ENCODE measurements around the gene UFD1.
"Not testable (repeated sequence)": the region's sequence is repeated elsewhere in the genome, so short reads cannot be mapped to it uniquely, and the experiment has no call there.

The UFD1 gene

GRCh38 chr22:19450363-19451175 lies 28.4 kb downstream of the UFD1 start:
- DNase-seq (ENCODE audit: low spot score) (no peak), FAIRE-seq (no peak)

- DNase-seq (ENCODE audit: low spot score): no peak
- no peak for FAIRE-seq
Observed at GRCh38 chr22:19449422-19449767, 29.6 kb downstream of the UFD1 start.

GRCh38 chr22:19448739-19449421 lies 30.1 kb downstream of the UFD1 start:
- no peak for DNase-seq (ENCODE audit: low spot score)
- FAIRE-seq: no peak

GRCh38 chr22:19448076-19448607 lies 30.9 kb downstream of the UFD1 start:
- DNase-seq (ENCODE audit: low spot score): no peak

GRCh38 chr22:19447330-19448075 lies 31.5 kb downstream of the UFD1 start, which contains the start of gene C22orf39:
Gene C22orf39, minus strand, starts transcription at chr22:19447711. Its CDS starts 23 bp downstream, at chr22:19447688.
- FAIRE-seq (no peak), DNase-seq (ENCODE audit: low spot score) (peak; percentile 85)

More at GRCh38 chr22:19448076-19448607, 30.9 kb downstream of the UFD1 start:
- FAIRE-seq: no peak

GRCh38 chr22:19446603-19447329 lies 32.2 kb downstream of the UFD1 start:
- FAIRE-seq (no peak), DNase-seq (ENCODE audit: low spot score) (no peak)

- DNase-seq (ENCODE audit: low spot score); FAIRE-seq: not testable (repeated sequence)
Observed at GRCh38 chr22:19445279-19445982, 33.6 kb downstream of the UFD1 start.

- DNase-seq (ENCODE audit: low spot score) (no peak), FAIRE-seq (no peak)
Observed at GRCh38 chr22:19443544-19444211, 35.3 kb downstream of the UFD1 start.

GRCh38 chr22:19442166-19442565 lies 36.8 kb downstream of the UFD1 start:
- FAIRE-seq (no peak), DNase-seq (ENCODE audit: low spot score) (no peak)

- FAIRE-seq (no peak), DNase-seq (ENCODE audit: low spot score) (no peak)
Observed at GRCh38 chr22:19440411-19441195, 38.4 kb downstream of the UFD1 start.

- FAIRE-seq: no peak
- DNase-seq (ENCODE audit: low spot score): no peak
Observed at GRCh38 chr22:19438298-19438697, 40.7 kb downstream of the UFD1 start.

GRCh38 chr22:19436444-19437161 lies 42.4 kb downstream of the UFD1 start:
- not testable (repeated sequence) for FAIRE-seq; DNase-seq (ENCODE audit: low spot score)

- FAIRE-seq (no peak), DNase-seq (ENCODE audit: low spot score) (no peak)
Observed at GRCh38 chr22:19434829-19435580, 44.0 kb downstream of the UFD1 start.

GRCh38 chr22:19434401-19434800 lies 44.6 kb downstream of the UFD1 start:
- FAIRE-seq (no peak), DNase-seq (ENCODE audit: low spot score) (peak; percentile 11)

- no peak for FAIRE-seq
- peak; percentile 83 for DNase-seq (ENCODE audit: low spot score)
Observed at GRCh38 chr22:19432133-19432851, 46.7 kb downstream of the UFD1 start, which contains the start of gene MRPL40. Gene MRPL40, plus strand, starts transcription at chr22:19432545. Its CDS starts 10 bp downstream, at chr22:19432555.

- DNase-seq (ENCODE audit: low spot score): peak; percentile 56
- FAIRE-seq: no peak
Observed at GRCh38 chr22:19431649-19432132, 47.3 kb downstream of the UFD1 start, which contains the start of gene HIRA. Gene HIRA, minus strand, starts transcription at chr22:19431733. Its CDS starts 257 bp downstream, at chr22:19431476.

Data from RCC 7860 (cell line).